ENCODE measurements around the gene DGKH. TPM values are rescaled to one million over a fixed set of nuclear protein-coding genes. Genes with fewer than 3 reads are reported as not detected.
A peak's percentile ranks its signal among the peaks of the same experiment; 100 is the strongest.

The DGKH gene
- total and polyA plus RNA-seq, 2 donors from 2014 or later: 1.7 to 28.8 TPM

DNA sequence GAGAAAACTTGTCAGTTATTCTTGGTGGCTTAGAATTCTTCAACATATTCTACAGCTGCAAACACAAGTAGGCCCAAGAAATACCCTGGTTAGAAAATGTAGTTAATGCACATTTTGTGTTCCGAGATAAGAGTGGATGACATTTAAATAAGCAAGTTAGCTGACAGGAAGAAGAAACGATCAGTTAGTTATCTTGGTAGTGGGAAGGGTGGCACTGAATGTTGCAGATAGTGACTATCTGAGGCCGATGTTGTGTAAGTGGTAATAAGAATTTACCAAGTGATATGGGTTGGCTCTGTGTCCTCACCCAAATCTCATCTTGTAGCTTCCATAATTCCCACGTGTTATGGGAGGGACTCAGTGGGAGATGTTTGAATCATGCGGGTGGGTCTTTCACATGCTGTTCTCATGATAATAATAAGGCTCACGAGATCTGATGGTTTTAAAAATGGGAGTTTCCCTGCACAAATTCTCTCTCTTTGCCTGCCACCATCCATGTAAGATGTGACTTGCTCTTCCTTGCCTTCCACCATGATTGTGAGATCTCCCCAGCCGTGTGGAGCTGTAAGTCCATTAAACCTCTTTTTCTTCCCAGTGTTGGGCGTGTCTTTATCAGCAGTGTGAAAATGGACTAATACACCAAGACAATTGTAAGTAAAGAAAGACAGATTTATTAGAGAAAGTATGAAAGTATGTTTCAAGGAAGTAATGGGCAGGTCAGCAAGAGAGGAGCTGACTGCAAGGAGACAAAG, 212.6 kb downstream of the DGKH start:
- FAIRE-seq: no peak
- no peaks in the 10 kb centered on the region for H3K4me1 ChIP-seq (ENCODE audit: control insufficient read depth in 2 of 3, insufficient read depth in 2 of 3, low read depth in 1 of 3, low read length in 3 of 3)
- no peak for DNase-seq
- TF ChIP-seq, protein P1, sequence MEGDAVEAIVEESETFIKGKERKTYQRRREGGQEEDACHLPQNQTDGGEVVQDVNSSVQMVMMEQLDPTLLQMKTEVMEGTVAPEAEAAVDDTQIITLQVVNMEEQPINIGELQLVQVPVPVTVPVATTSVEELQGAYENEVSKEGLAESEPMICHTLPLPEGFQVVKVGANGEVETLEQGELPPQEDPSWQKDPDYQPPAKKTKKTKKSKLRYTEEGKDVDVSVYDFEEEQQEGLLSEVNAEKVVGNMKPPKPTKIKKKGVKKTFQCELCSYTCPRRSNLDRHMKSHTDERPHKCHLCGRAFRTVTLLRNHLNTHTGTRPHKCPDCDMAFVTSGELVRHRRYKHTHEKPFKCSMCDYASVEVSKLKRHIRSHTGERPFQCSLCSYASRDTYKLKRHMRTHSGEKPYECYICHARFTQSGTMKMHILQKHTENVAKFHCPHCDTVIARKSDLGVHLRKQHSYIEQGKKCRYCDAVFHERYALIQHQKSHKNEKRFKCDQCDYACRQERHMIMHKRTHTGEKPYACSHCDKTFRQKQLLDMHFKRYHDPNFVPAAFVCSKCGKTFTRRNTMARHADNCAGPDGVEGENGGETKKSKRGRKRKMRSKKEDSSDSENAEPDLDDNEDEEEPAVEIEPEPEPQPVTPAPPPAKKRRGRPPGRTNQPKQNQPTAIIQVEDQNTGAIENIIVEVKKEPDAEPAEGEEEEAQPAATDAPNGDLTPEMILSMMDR (IDR thresholded peaks at IDR 0.05; ENCODE audit: borderline replicate concordance, extremely low read depth, insufficient read depth): no peak
- intact Hi-C loops (cut with DNase I): no loop called here
- H3K9me3 ChIP-seq (ENCODE audit: control insufficient read depth in 2 of 3, insufficient read depth in 1 of 3, low read length in 3 of 3): no peaks in the 10 kb centered on the region
- no peaks in the 10 kb centered on the region for H3K27me3 ChIP-seq (ENCODE audit: control insufficient read depth, insufficient read depth, low read length)
- no peak overlapping the region for H3K27ac ChIP-seq (ENCODE audit: low read depth in 2 of 2, low read length in 2 of 2)
- H3K4me3 ChIP-seq (ENCODE audit: low read length in 3 of 3): no peak overlapping the region
- H3K9ac ChIP-seq (ENCODE audit: low read length in 3 of 3): no peak overlapping the region
- H3K36me3 ChIP-seq (ENCODE audit: control insufficient read depth in 2 of 3, insufficient read depth in 3 of 3, low read length in 3 of 3): no peaks in the 10 kb centered on the region

DNA sequence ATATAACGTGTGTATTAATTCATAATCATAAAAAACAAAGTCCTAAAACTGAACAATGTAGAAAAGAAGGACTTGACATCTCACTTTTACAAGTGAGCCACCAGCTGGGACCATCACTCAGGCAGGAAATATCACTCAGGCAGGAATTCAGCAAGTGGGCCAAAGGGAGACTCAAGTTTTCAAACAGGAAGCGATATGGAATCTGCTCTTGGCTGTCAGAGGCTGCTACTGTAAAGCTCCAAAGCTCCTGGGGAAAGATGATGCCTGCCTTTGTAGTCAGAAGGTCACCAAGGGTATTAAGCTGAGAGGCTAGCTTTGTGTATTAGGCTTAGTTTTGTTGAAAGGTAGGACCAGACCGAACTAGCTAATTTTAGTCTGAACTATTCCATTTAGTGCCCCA, 218.0 kb downstream of the DGKH start:
- Histone ChIP-seq H3K4me3 (ENCODE audit: low read length in 3 of 3) (no peak overlapping the region), H3K9ac (ENCODE audit: low read length in 3 of 3) (no peak overlapping the region), H3K27ac (ENCODE audit: low read depth in 2 of 2, low read length in 2 of 2) (no peak overlapping the region), H3K9me3 (ENCODE audit: control insufficient read depth in 2 of 3, insufficient read depth in 1 of 3, low read length in 3 of 3) (no peaks in the 10 kb centered on the region), H3K4me1 (ENCODE audit: control insufficient read depth in 2 of 3, insufficient read depth in 2 of 3, low read depth in 1 of 3, low read length in 3 of 3) (peaks cover 0 to 8% (median 4%) of the 10 kb centered on the region in 3 donors), H3K27me3 (ENCODE audit: control insufficient read depth, insufficient read depth, low read length) (no peaks in the 10 kb centered on the region), H3K36me3 (ENCODE audit: control insufficient read depth in 2 of 3, insufficient read depth in 3 of 3, low read length in 3 of 3) (no peaks in the 10 kb centered on the region)
- FAIRE-seq (no peak), DNase-seq (peak in 3 of 5 donors; percentile 33 to 82 (median 58))
- intact Hi-C loops (cut with DNase I): no loop called here
- TF ChIP-seq, protein P1 (IDR thresholded peaks at IDR 0.05; ENCODE audit: borderline replicate concordance, extremely low read depth, insufficient read depth): no peak

DNA sequence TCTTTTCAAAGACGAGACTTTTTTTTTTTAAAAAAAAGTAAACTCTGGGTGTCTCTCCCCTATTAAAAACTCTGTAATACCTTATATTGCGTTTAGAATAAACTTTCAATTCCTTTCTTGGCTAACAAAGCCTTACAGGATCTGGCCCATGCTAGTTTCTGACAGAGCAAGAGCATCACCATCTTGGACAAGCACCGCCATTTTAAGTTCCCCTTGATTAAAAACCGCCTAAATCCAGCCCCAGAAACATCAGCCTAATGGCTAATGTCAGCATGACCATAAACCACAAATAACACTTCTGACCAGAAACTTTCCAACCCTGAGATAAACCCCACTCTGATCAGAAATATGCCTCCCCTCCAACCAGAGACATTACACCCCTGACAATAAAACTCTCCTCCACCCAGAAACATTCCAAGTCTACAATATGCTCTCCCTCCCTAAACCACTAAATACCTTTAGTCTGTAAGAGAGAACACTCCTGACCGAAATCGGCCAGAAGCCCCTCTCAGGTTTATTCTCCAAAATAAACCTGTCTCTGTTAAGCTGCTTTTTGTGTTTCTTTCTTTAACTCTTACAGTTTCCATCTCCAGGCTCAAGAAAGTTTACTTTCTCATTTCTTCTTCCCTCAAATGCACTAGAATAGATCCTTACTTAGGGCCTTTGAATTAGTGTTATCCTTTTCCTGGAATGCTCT, 221.9 kb downstream of the DGKH start:
- intact Hi-C loops (cut with DNase I): no loop called here
- TF ChIP-seq, protein P1 (IDR thresholded peaks at IDR 0.05; ENCODE audit: borderline replicate concordance, extremely low read depth, insufficient read depth): no peak
- FAIRE-seq: no peak

More for the DNA sequence above, 221.9 kb downstream of the DGKH start:
- DNase-seq: no peak
- peaks cover 0 to 8% (median 4%) of the 10 kb centered on the region in 3 donors for H3K4me1 ChIP-seq (ENCODE audit: control insufficient read depth in 2 of 3, insufficient read depth in 2 of 3, low read depth in 1 of 3, low read length in 3 of 3)
- no peaks in the 10 kb centered on the region for H3K9me3 ChIP-seq (ENCODE audit: control insufficient read depth in 2 of 3, insufficient read depth in 1 of 3, low read length in 3 of 3)
- no peak overlapping the region for H3K9ac ChIP-seq (ENCODE audit: low read length in 3 of 3)
- H3K27me3 ChIP-seq (ENCODE audit: control insufficient read depth, insufficient read depth, low read length): no peaks in the 10 kb centered on the region
- no peak overlapping the region for H3K4me3 ChIP-seq (ENCODE audit: low read length in 3 of 3)
- H3K27ac ChIP-seq (ENCODE audit: low read depth in 2 of 2, low read length in 2 of 2): no peak overlapping the region
- no peaks in the 10 kb centered on the region for H3K36me3 ChIP-seq (ENCODE audit: control insufficient read depth in 2 of 3, insufficient read depth in 3 of 3, low read length in 3 of 3)
